GM23338 (cell line): Measurements from ENCODE around the gene KRT7. TPM values are rescaled to one million over a fixed set of nuclear protein-coding genes. Genes with fewer than 3 reads are reported as not detected.

Experiments
- ATAC-seq: fragments of 200-7000 bp; cut with Tn5 transposase; 3 replicates; pipeline ENCODE4 v1.9.1; 2020
- DNase-seq: peaks from one replicate; pipeline ENCODE4 v3.0.0-alpha.2; 2015; ENCODE audit warnings: low spot score
- H2AFZ ChIP-seq: fragments of 200-600 bp; sonication (generic); 2 replicates; pipeline ENCODE4 v1.8.0; 2016; ENCODE audit warnings: antibody characterized with exemption, mild to moderate bottlenecking, moderate library complexity
- H3F3A ChIP-seq: fragments of 200-600 bp; sonication (generic); replicated peaks from 2 replicates; pipeline ENCODE4 v1.8.0; 2017; ENCODE audit warnings: antibody characterized with exemption, mixed run types, low read depth
- H3K27ac ChIP-seq: fragments of 200-600 bp; sonication (generic); 2 replicates; pipeline ENCODE4 v1.6.1; 2016; ENCODE audit warnings: low read depth
- H3K27me3 ChIP-seq: fragments of 200-600 bp; sonication (generic); 2 replicates; pipeline ENCODE4 v1.8.0; 2016; ENCODE audit warnings: mild to moderate bottlenecking, mixed run types, moderate library complexity; ENCODE audit not compliant: insufficient read depth
- H3K36me3 ChIP-seq: fragments of 200-600 bp; sonication (generic); 2 replicates; pipeline ENCODE4 v1.8.0; 2016; ENCODE audit warnings: mild to moderate bottlenecking; ENCODE audit not compliant: insufficient read depth
- H3K4me1 ChIP-seq: fragments of 200-600 bp; sonication (generic); 2 replicates; pipeline ENCODE4 v1.8.0; 2016; ENCODE audit warnings: mild to moderate bottlenecking, moderate library complexity; ENCODE audit not compliant: insufficient read depth
- H3K4me2 ChIP-seq: fragments of 200-600 bp; sonication (generic); 2 replicates; pipeline ENCODE4 v1.7.1; 2017; ENCODE audit warnings: mixed run types
- H3K4me3 ChIP-seq: fragments of 200-600 bp; sonication (generic); 2 replicates; pipeline ENCODE4 v1.6.1; 2016; ENCODE audit warnings: mixed run types
- H3K79me2 ChIP-seq: fragments of 200-600 bp; sonication (generic); replicated peaks from 2 replicates; pipeline ENCODE4 v1.8.0; 2017; ENCODE audit warnings: mild to moderate bottlenecking; ENCODE audit not compliant: insufficient read depth
- H3K9me2 ChIP-seq: fragments of 200-600 bp; sonication (generic); 2 replicates; pipeline ENCODE4 v1.8.0; 2017; ENCODE audit not compliant: insufficient read depth
- H4K20me1 ChIP-seq: fragments of 200-600 bp; sonication (generic); replicated peaks from 2 replicates; pipeline ENCODE4 v1.8.0; 2017; ENCODE audit warnings: mild to moderate bottlenecking; ENCODE audit not compliant: insufficient read depth
- H3K27ac Mint-ChIP-seq: 2 replicates; pipeline ENCODE4 v1.8.0; 2020; ENCODE audit warnings: inconsistent platforms, mild to moderate bottlenecking, moderate library complexity, mixed read lengths
- H3K27me3 Mint-ChIP-seq: 3 replicates; pipeline ENCODE4 v1.8.0; 2022; ENCODE audit warnings: low read depth, mild to moderate bottlenecking, moderate library complexity, mixed read lengths, inconsistent platforms; ENCODE audit not compliant: insufficient read depth, poor library complexity
- H3K36me3 Mint-ChIP-seq: 3 replicates; pipeline ENCODE4 v1.8.0; 2021; ENCODE audit warnings: low read depth, mild to moderate bottlenecking, inconsistent platforms, moderate library complexity, mixed read lengths
- H3K4me1 Mint-ChIP-seq: 3 replicates; pipeline ENCODE4 v1.8.0; 2020; ENCODE audit warnings: mild to moderate bottlenecking, inconsistent platforms, mixed read lengths
- H3K4me3 Mint-ChIP-seq: 3 replicates; pipeline ENCODE4 v1.8.0; 2021; ENCODE audit warnings: moderate library complexity, mild to moderate bottlenecking, inconsistent platforms, mixed read lengths
- H3K9me3 Mint-ChIP-seq: 3 replicates; pipeline ENCODE4 v1.8.0; 2020; ENCODE audit warnings: moderate library complexity, mild to moderate bottlenecking, inconsistent platforms, mixed read lengths
- CREB1 ChIP-seq: fragments of 250-450 bp; sonication (Bioruptor Pico); IDR thresholded peaks from 2 replicates; pipeline ENCODE4 v1.5.0; 2020; ENCODE audit warnings: low read depth, mild to moderate bottlenecking, moderate library complexity
- EZH2 ChIP-seq: fragments of 200-600 bp; sonication (generic); IDR thresholded peaks from one replicate; pipeline ENCODE4 v1.8.0; 2017; ENCODE audit warnings: antibody characterized with exemption, mild to moderate bottlenecking, low read depth; ENCODE audit not compliant: unreplicated experiment
- JUNB ChIP-seq: IDR thresholded peaks from one replicate; pipeline ENCODE4 v1.6.1; 2016; ENCODE audit warnings: antibody characterized with exemption; ENCODE audit not compliant: unreplicated experiment
- NANOG ChIP-seq: IDR thresholded peaks from 2 replicates; pipeline ENCODE4 v1.6.1; 2016; ENCODE audit warnings: antibody characterized with exemption, borderline replicate concordance
- POLR2AphosphoS5 ChIP-seq: IDR thresholded peaks from 2 replicates; pipeline ENCODE4 v1.6.1; 2016; ENCODE audit warnings: antibody characterized with exemption, low read depth
- STAT1 ChIP-seq: IDR thresholded peaks from one replicate; pipeline ENCODE4 v1.6.1; 2016; ENCODE audit warnings: antibody characterized with exemption; ENCODE audit not compliant: unreplicated experiment
- ZNF331 ChIP-seq: fragments of 250-450 bp; sonication (Bioruptor Pico); IDR thresholded peaks from 2 replicates; pipeline ENCODE4 v1.5.0; 2020; ENCODE audit warnings: low read depth, mild to moderate bottlenecking, moderate library complexity
- polyA plus RNA-seq: library from polyadenylated mRNA; unstranded; fragments of >200 nt; fragmentation: Nextera tagmentation; extraction: Ambion mirVana; gene quantifications from 2 replicates; pipeline ENCODE4 v1.2.1, GENCODE V29; 2016
- total RNA-seq: library from RNA; depleted of rRNA; stranded (reverse); fragments of >200 nt; shearing (Covaris generic); gene quantifications from 2 replicates; pipeline ENCODE4 v1.2.3, GENCODE V29; 2014
- TF ChIP-seq, protein P1 (sequence below): fragments of 250-450 bp; sonication (Bioruptor Pico); IDR thresholded peaks from 2 replicates; pipeline ENCODE4 v1.5.0; 2020; ENCODE audit warnings: mild to moderate bottlenecking, moderate library complexity
- TF ChIP-seq, protein P2 (sequence below), 2 experiments: fragments of 200-600 bp in 1 of 2; sonication (generic) in 1 of 2; conservative IDR thresholded peaks; 2 replicates each; pipeline versions ENCODE4 v1.5.1 to v1.6.1; 2016 to 2017; ENCODE audit warnings: antibody characterized with exemption in 2 of 2, low read depth in 2 of 2, mild to moderate bottlenecking in 2 of 2, moderate library complexity in 1 of 2

The KRT7 gene
- total and polyA plus RNA-seq, 2 experiments from 2014 or later = 6.5 to 9.4 TPM

DNA sequence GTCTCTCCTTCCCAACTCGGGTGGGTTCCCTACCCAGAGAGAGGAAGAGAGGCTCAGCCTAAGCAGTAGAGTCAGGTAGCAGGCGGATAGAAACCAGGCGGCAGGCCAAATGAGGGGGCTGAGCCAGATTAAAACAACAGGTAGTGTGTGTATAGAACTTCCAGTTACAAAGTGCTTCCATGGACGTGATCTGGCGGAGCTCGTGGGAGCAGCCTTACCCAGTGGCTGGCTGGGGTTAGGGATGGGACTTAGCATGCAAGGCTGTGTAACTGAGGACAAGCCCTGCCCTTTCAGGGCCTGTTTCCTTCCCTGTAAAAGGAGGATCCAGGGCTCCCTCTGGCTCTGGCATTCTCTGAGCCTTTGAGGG, 49.5 kb upstream of the KRT7 start (continued):
- TF ChIP-seq, protein P1, sequence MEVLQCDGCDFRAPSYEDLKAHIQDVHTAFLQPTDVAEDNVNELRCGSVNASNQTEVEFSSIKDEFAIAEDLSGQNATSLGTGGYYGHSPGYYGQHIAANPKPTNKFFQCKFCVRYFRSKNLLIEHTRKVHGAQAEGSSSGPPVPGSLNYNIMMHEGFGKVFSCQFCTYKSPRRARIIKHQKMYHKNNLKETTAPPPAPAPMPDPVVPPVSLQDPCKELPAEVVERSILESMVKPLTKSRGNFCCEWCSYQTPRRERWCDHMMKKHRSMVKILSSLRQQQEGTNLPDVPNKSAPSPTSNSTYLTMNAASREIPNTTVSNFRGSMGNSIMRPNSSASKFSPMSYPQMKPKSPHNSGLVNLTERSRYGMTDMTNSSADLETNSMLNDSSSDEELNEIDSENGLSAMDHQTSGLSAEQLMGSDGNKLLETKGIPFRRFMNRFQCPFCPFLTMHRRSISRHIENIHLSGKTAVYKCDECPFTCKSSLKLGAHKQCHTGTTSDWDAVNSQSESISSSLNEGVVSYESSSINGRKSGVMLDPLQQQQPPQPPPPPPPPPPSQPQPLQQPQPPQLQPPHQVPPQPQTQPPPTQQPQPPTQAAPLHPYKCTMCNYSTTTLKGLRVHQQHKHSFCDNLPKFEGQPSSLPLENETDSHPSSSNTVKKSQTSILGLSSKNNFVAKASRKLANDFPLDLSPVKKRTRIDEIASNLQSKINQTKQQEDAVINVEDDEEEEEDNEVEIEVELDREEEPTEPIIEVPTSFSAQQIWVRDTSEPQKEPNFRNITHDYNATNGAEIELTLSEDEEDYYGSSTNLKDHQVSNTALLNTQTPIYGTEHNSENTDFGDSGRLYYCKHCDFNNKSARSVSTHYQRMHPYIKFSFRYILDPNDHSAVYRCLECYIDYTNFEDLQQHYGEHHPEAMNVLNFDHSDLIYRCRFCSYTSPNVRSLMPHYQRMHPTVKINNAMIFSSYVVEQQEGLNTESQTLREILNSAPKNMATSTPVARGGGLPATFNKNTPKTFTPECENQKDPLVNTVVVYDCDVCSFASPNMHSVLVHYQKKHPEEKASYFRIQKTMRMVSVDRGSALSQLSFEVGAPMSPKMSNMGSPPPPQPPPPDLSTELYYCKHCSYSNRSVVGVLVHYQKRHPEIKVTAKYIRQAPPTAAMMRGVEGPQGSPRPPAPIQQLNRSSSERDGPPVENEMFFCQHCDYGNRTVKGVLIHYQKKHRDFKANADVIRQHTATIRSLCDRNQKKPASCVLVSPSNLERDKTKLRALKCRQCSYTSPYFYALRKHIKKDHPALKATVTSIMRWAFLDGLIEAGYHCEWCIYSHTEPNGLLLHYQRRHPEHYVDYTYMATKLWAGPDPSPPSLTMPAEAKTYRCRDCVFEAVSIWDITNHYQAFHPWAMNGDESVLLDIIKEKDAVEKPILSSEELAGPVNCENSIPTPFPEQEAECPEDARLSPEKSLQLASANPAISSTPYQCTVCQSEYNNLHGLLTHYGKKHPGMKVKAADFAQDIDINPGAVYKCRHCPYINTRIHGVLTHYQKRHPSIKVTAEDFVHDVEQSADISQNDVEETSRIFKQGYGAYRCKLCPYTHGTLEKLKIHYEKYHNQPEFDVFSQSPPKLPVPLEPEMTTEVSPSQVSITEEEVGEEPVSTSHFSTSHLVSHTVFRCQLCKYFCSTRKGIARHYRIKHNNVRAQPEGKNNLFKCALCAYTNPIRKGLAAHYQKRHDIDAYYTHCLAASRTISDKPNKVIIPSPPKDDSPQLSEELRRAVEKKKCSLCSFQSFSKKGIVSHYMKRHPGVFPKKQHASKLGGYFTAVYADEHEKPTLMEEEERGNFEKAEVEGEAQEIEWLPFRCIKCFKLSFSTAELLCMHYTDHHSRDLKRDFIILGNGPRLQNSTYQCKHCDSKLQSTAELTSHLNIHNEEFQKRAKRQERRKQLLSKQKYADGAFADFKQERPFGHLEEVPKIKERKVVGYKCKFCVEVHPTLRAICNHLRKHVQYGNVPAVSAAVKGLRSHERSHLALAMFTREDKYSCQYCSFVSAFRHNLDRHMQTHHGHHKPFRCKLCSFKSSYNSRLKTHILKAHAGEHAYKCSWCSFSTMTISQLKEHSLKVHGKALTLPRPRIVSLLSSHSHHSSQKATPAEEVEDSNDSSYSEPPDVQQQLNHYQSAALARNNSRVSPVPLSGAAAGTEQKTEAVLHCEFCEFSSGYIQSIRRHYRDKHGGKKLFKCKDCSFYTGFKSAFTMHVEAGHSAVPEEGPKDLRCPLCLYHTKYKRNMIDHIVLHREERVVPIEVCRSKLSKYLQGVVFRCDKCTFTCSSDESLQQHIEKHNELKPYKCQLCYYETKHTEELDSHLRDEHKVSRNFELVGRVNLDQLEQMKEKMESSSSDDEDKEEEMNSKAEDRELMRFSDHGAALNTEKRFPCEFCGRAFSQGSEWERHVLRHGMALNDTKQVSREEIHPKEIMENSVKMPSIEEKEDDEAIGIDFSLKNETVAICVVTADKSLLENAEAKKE (CRISPR knock-in tag) = no peak
- TF ChIP-seq NANOG (no peak), CREB1 (no peak), ZNF331 (CRISPR knock-in tag) (no peak), JUNB (no peak), POLR2AphosphoS5 (no peak), STAT1 (no peak), EZH2 (no peak)

DNA sequence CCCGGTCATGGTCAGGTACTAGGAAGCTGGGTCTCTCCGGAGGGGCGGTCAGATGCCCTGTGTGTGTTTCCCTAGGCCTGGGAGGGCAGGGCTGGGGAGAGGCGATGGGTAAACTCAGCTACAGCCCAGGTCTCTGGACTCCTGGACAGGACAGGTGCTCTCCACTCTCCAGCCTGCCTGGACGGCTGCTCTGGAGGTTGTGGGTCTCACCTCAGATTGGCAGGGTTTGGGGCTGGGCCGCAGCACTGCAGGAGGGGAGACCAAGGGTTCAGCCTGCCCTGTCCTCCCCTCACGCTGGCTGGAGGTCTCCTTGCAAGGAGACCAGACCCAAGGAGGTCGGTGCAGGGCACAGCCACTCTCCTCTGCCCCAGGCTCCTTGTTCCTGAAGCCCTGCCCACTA, 49.1 kb upstream of the KRT7 start:
- Histone ChIP-seq H4K20me1 (no peaks in the 10 kb centered on the region), H3K79me2 (no peaks in the 10 kb centered on the region), H3K27ac (no peak overlapping the region), H3K27me3 (no peaks in the 10 kb centered on the region), H3K9me2 (no peaks in the 10 kb centered on the region), H3K36me3 (no peaks in the 10 kb centered on the region), H3K4me3 (no peak overlapping the region), H3K4me2 (no peak overlapping the region), H3F3A (no peaks in the 10 kb centered on the region), H2AFZ (no peak overlapping the region; the same call in 1 of the 2 replicates), H3K4me1 (peaks cover 14% of the 10 kb centered on the region)
- no peak for ATAC-seq
- DNase-seq = no peak
- Mint-ChIP-seq H3K27ac (no peak overlapping the region), H3K4me3 (no peak overlapping the region), H3K9me3 (no peaks in the 10 kb centered on the region), H3K36me3 (no peaks in the 10 kb centered on the region), H3K4me1 (peaks cover 36% of the 10 kb centered on the region), H3K27me3 (peaks cover 9% of the 10 kb centered on the region)
- TF ChIP-seq, protein P2, sequence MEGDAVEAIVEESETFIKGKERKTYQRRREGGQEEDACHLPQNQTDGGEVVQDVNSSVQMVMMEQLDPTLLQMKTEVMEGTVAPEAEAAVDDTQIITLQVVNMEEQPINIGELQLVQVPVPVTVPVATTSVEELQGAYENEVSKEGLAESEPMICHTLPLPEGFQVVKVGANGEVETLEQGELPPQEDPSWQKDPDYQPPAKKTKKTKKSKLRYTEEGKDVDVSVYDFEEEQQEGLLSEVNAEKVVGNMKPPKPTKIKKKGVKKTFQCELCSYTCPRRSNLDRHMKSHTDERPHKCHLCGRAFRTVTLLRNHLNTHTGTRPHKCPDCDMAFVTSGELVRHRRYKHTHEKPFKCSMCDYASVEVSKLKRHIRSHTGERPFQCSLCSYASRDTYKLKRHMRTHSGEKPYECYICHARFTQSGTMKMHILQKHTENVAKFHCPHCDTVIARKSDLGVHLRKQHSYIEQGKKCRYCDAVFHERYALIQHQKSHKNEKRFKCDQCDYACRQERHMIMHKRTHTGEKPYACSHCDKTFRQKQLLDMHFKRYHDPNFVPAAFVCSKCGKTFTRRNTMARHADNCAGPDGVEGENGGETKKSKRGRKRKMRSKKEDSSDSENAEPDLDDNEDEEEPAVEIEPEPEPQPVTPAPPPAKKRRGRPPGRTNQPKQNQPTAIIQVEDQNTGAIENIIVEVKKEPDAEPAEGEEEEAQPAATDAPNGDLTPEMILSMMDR (conservative IDR thresholded peaks at IDR 0.05; ENCODE audit: low read depth in 2 of 2) = no peak
- TF ChIP-seq, protein P1 (CRISPR knock-in tag) = no peak
- TF ChIP-seq ZNF331 (CRISPR knock-in tag) (no peak), STAT1 (no peak), JUNB (no peak)
